Spleen (tissue), 7 donors: ENCODE results near the gene DDX41.

Experiments used
- POLR2A ChIP-seq, 3 donors: fragments of 450-650 bp; IDR thresholded peaks; one replicate each; pipeline ENCODE4 v1.5.1; 2017; ENCODE audit warnings: antibody characterized with exemption in 3 of 3, mild to moderate bottlenecking in 1 of 3
- TF ChIP-seq, protein P1 (sequence below), 11 experiments: fragments of 200-600 bp in 7 of 11; fragments of 450-650 bp in 4 of 11; sonication (generic) in 4 of 11; IDR thresholded peaks in 8 of 11; conservative IDR thresholded peaks in 3 of 11; 1 replicate in 7 of 11; 2 replicates in 4 of 11; pipeline versions ENCODE4 v1.4.0 to v1.8.0; 2016 to 2021; ENCODE audit warnings: antibody characterized with exemption in 11 of 11, inconsistent platforms in 4 of 11, mild to moderate bottlenecking in 1 of 11
- donor health status: DM: no; HTN: no; CAD: no; lungs with moderate emphysema.
- donor health status: DM: no; HTN: no; CAD: no.
- donor health status: DM: no; HTN: no; CAD: no.

DNA sequence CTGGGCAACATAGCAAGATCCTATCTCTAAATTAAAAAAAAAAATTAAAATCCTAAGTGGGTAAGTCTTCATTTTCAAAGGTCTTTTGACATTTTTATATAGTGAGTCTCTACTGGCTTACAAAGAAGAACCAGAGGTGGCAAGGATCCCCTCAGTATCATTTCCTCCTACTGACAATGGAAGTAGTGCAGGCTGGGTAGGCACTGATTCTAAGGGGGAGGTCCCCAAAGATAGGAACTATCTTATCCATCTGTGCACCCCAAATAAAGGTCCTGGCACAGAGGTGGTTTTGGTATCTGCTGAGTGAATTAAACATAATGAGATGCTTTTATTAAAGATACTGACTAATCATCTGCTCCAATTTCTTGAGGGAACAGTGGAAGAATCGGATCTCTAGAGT, 33.4 kb upstream of the DDX41 start:
- TF ChIP-seq POLR2A (IDR thresholded peaks at IDR 0.05): no peak
- TF ChIP-seq, protein P1, sequence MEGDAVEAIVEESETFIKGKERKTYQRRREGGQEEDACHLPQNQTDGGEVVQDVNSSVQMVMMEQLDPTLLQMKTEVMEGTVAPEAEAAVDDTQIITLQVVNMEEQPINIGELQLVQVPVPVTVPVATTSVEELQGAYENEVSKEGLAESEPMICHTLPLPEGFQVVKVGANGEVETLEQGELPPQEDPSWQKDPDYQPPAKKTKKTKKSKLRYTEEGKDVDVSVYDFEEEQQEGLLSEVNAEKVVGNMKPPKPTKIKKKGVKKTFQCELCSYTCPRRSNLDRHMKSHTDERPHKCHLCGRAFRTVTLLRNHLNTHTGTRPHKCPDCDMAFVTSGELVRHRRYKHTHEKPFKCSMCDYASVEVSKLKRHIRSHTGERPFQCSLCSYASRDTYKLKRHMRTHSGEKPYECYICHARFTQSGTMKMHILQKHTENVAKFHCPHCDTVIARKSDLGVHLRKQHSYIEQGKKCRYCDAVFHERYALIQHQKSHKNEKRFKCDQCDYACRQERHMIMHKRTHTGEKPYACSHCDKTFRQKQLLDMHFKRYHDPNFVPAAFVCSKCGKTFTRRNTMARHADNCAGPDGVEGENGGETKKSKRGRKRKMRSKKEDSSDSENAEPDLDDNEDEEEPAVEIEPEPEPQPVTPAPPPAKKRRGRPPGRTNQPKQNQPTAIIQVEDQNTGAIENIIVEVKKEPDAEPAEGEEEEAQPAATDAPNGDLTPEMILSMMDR (IDR thresholded peaks at IDR 0.05 in 8 of 11, conservative IDR thresholded peaks at IDR 0.05 in 3 of 11): no peak
